GM10248 (cell line): ENCODE measurements around the gene DNALI1.
"Not testable (repeated sequence)": the region's sequence is repeated elsewhere in the genome, so short reads cannot be mapped to it uniquely, and the experiment has no call there.

Source experiments
- CTCF ChIA-PET: fragments of 300-600 bp; sonication (Branson Sonifier 250); formaldehyde crosslinking; extraction: SDS; loops from one replicate; lab custom pipeline; 2021; ENCODE audit warnings: antibody characterized with exemption; lab: Yijun Ruan, JAX
- POLR2A ChIA-PET: fragments of 350-650 bp; sonication (Branson Sonifier 250); formaldehyde crosslinking; extraction: SDS; loops from one replicate; lab custom pipeline; 2020; ENCODE audit warnings: antibody characterized with exemption; lab: Yijun Ruan, JAX
- DNase-seq: peaks from one replicate; pipeline ENCODE4 v3.0.0; 2012; ENCODE audit errors: extremely low spot score
- CTCF ChIP-seq: IDR thresholded peaks from 2 replicates; pipeline ENCODE4 v1.5.1; 2012; ENCODE audit warnings: mild to moderate bottlenecking, low read depth; ENCODE audit errors: extremely low read depth, missing control alignments, control extremely low read depth

Gene DNALI1

GRCh38 chr1:37517569-37517968, 39.2 kb upstream of the DNALI1 start:
- ChIA-PET CTCF (no interaction called here), POLR2A (no interaction called here)
- DNase-seq: no peak
- TF ChIP-seq CTCF: no peak

- DNase-seq, CTCF ChIA-PET, POLR2A ChIA-PET: not testable (repeated sequence)
Observed at GRCh38 chr1:37518241-37518640, 38.5 kb upstream of the DNALI1 start.

- DNase-seq, POLR2A ChIA-PET, CTCF ChIA-PET: not testable (repeated sequence)
Observed at GRCh38 chr1:37518929-37519328, 37.8 kb upstream of the DNALI1 start.

- POLR2A ChIA-PET: no interaction called here
- no peak for DNase-seq
- CTCF ChIA-PET: interaction anchor here (1.0 kb wide), 1 partner anchor 24 kb away, joined by 3 read pairs; no protein-coding TSS in a partner anchor
- no peak for TF ChIP-seq CTCF
Observed at GRCh38 chr1:37519613-37520012, 37.1 kb upstream of the DNALI1 start.

GRCh38 chr1:37529888-37530287, 26.9 kb upstream of the DNALI1 start:
- CTCF ChIA-PET: interaction anchor here (1.1 kb wide), 1 partner anchor 42 kb away, joined by 3 read pairs; no protein-coding TSS in a partner anchor
- DNase-seq, POLR2A ChIA-PET: not testable (repeated sequence)

GRCh38 chr1:37532418-37533156, 24.2 kb upstream of the DNALI1 start:
- DNase-seq, POLR2A ChIA-PET: not testable (repeated sequence)
- CTCF ChIA-PET: interaction anchor here (0.7 kb wide), 1 partner anchor 55 kb away, joined by 3 read pairs; no protein-coding TSS in a partner anchor

- TF ChIP-seq CTCF: no peak
- POLR2A ChIA-PET: no interaction called here
- DNase-seq: no peak
- CTCF ChIA-PET: interaction anchor here (1.1 to 2.1 kb wide), 4 partner anchors 17 to 56 kb away, joined by 3 to 9 read pairs (median 3); partner anchors contain the start of gene MEAF6
Observed at GRCh38 chr1:37533317-37534093, 23.2 kb upstream of the DNALI1 start.

GRCh38 chr1:37537378-37537777, 19.4 kb upstream of the DNALI1 start:
- ChIA-PET CTCF (interaction anchor here (1.2 to 1.3 kb wide), 2 partner anchors 12 to 23 kb away, joined by 3 to 4 read pairs; partner anchors contain the start of gene MEAF6), POLR2A (no interaction called here)
- no peak for DNase-seq
- no peak for TF ChIP-seq CTCF

- POLR2A ChIA-PET, DNase-seq: not testable (repeated sequence)
- CTCF ChIA-PET: interaction anchor here (1.2 to 1.3 kb wide), 2 partner anchors 25 to 52 kb away, joined by 4 read pairs; partner anchors contain the start of gene MEAF6
Observed at GRCh38 chr1:37539154-37539553, 17.6 kb upstream of the DNALI1 start.
